Effector memory CD4-positive, alpha-beta T cell (primary cell): ENCODE data around the gene MSMB.

Source experiments
- DNase-seq, 3 donors: peaks; one replicate each; pipeline ENCODE4 v3.0.0-alpha.2; 2020
- H3K27ac ChIP-seq: 2 replicates; pipeline ENCODE4 v1.7.0; 2013; ENCODE audit warnings: mild to moderate bottlenecking, low read length, moderate library complexity; ENCODE audit not compliant: insufficient read depth, poor library complexity, severe bottlenecking
- H3K27me3 ChIP-seq: replicated peaks from 2 replicates; pipeline ENCODE4 v1.7.0; 2013; ENCODE audit warnings: mild to moderate bottlenecking, low read length; ENCODE audit not compliant: insufficient read depth, control insufficient read depth, poor library complexity, severe bottlenecking
- H3K36me3 ChIP-seq: 2 replicates; pipeline ENCODE4 v1.7.0; 2013; ENCODE audit warnings: mild to moderate bottlenecking, low read length, moderate library complexity; ENCODE audit not compliant: control insufficient read depth, insufficient read depth
- H3K4me1 ChIP-seq: 2 replicates; pipeline ENCODE4 v1.7.0; 2013; ENCODE audit warnings: low read length, mild to moderate bottlenecking; ENCODE audit not compliant: control insufficient read depth, insufficient read depth, poor library complexity, severe bottlenecking
- H3K4me3 ChIP-seq: 2 replicates; pipeline ENCODE4 v1.7.0; 2013; ENCODE audit warnings: low read length, low read depth, mild to moderate bottlenecking; ENCODE audit not compliant: insufficient read depth, poor library complexity, severe bottlenecking
- H3K9me3 ChIP-seq: 2 replicates; pipeline ENCODE4 v1.7.0; 2013; ENCODE audit warnings: mild to moderate bottlenecking, low read length, moderate library complexity; ENCODE audit not compliant: control insufficient read depth

The MSMB gene

DNA sequence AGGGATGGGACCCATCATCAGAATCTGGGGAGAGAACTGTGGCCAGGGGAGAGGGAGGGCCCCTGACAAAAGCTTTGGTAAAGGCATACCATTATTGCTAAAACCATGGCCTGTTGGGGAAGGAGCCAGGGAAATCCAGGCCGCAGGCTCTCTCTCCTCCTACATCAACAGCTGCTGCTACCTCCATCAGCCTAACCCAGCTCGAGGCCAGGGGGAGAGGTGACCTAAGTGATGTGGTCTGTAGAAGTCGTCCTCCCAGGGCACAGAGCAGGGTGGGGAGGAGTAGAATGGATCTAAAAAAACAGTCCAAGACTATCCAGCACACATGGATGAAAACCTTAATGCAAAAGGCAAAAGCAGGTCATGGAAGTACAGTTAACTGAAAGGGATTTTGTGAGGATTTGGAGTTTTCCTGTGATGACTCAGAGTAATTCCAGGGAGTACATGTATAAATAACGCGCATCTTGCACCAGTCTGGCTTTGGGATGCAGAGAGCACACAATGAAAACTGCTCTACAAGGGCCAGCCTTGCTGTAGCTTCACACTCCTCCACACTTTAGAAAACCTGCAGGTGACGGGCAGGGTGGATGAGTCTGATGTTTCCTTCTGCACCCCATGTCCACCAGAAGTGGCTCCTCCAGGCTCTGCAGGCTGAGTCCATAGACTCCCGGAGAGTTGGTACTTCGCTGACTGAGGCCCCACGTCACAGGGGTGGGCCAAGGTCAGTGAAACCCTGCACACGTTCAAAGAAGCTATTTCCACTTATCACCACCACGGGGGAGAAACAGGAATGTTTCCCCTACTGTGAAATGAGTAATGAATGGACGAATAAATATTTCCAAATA lies 38.5 kb upstream of the MSMB start:
- no peak overlapping the region for H3K27ac ChIP-seq
- no peaks in the 10 kb centered on the region for H3K4me1 ChIP-seq

GRCh38 chr10:46080886-46081285 lies 34.8 kb upstream of the MSMB start:
- no peak overlapping the region for H3K4me3 ChIP-seq
- H3K4me1 ChIP-seq = peaks cover 3% of the 10 kb centered on the region
- no peaks in the 10 kb centered on the region for H3K9me3 ChIP-seq
- no peaks in the 10 kb centered on the region for H3K36me3 ChIP-seq
- DNase-seq = no peak
- H3K27ac ChIP-seq = no peak overlapping the region
- no peaks in the 10 kb centered on the region for H3K27me3 ChIP-seq

More for the DNA sequence above, 38.5 kb upstream of the MSMB start:
- no peaks in the 10 kb centered on the region for H3K9me3 ChIP-seq
- no peaks in the 10 kb centered on the region for H3K36me3 ChIP-seq
- H3K4me3 ChIP-seq = no peak overlapping the region
- H3K27me3 ChIP-seq = no peaks in the 10 kb centered on the region
- no peak for DNase-seq

GRCh38 chr10:46079831-46080585 lies 33.9 kb upstream of the MSMB start:
- peaks cover 3% of the 10 kb centered on the region for H3K4me1 ChIP-seq
- no peak for DNase-seq
- no peaks in the 10 kb centered on the region for H3K9me3 ChIP-seq
- no peaks in the 10 kb centered on the region for H3K27me3 ChIP-seq
- no peak overlapping the region for H3K27ac ChIP-seq
- H3K4me3 ChIP-seq = no peak overlapping the region
- no peaks in the 10 kb centered on the region for H3K36me3 ChIP-seq

- no peak for DNase-seq
- no peak overlapping the region for H3K27ac ChIP-seq
- no peaks in the 10 kb centered on the region for H3K9me3 ChIP-seq
- no peak overlapping the region for H3K4me3 ChIP-seq
- peaks cover 3% of the 10 kb centered on the region for H3K4me1 ChIP-seq
- H3K36me3 ChIP-seq = no peaks in the 10 kb centered on the region
- H3K27me3 ChIP-seq = no peaks in the 10 kb centered on the region
These were observed 31.8 kb upstream of the MSMB start for GRCh38 chr10:46077731-46078413.

DNA sequence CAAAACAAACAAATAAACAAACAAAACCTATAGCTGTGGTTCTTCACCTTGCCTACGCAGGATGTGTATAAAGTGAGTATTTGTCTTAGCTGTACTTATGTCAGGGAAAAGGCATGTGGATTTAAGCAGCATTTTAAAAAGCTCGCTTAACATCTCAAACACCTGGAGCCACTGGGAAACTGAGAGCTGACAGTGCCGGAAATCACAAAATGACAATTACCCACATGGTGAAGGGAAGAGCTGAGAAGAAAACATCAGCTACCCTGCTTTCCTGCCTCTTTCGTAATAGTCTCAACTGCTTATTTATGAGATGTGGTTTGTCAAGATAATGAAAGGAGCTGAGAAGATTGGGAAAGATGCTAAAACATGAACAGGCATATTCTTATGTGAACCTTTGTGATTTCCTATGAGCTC lies 31.1 kb upstream of the MSMB start:
- no peak overlapping the region for H3K27ac ChIP-seq
- no peaks in the 10 kb centered on the region for H3K9me3 ChIP-seq
- DNase-seq = no peak
- H3K4me3 ChIP-seq = no peak overlapping the region
- no peaks in the 10 kb centered on the region for H3K27me3 ChIP-seq
- H3K4me1 ChIP-seq = peaks cover 3% of the 10 kb centered on the region
- H3K36me3 ChIP-seq = no peaks in the 10 kb centered on the region

- no peak overlapping the region for H3K27ac ChIP-seq
These were observed 29.8 kb upstream of the MSMB start for GRCh38 chr10:46075869-46076268.

DNA sequence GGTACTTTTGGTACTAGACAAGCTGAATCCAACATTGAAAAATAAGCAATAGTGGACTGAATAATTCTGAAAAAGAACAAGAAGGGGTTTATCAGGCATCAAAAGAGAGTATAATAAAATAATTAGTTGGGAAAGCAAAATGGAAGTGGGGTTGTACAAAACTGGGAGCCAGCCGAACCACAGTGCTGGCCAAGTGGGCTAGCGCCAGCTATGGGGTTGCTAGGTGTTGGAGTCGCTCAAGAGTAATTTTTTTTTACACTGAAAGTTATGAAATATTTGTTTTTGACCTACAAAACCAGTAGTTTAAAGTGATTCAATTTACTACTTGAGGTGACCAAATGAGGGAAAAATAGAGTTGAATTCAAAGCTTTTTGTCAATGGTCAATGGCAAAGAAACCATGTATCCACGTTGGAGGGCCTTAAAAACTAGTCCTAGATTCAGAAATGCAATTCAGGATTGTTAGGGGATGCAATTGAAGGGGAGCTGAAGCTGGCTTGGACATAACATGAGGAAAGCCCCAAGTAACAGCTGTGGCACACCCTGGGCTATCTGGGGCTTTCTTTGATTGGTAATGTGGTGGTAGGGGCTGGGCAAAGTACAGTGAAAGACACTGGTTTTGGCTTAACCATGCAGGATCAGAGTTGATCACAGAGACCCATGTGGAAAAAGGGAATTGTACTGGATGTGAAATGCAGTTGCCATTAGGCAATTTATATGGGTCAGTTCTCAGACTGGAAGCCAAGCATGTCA lies 28.3 kb upstream of the MSMB start:
- Histone ChIP-seq H3K9me3 (no peaks in the 10 kb centered on the region), H3K36me3 (no peaks in the 10 kb centered on the region), H3K4me3 (no peak overlapping the region), H3K27me3 (no peaks in the 10 kb centered on the region), H3K27ac (no peak overlapping the region), H3K4me1 (peaks cover 3% of the 10 kb centered on the region)
- DNase-seq = no peak

More at GRCh38 chr10:46075869-46076268, 29.8 kb upstream of the MSMB start:
- Histone ChIP-seq H3K4me3 (no peak overlapping the region), H3K36me3 (no peaks in the 10 kb centered on the region), H3K9me3 (no peaks in the 10 kb centered on the region), H3K27me3 (no peaks in the 10 kb centered on the region), H3K4me1 (peaks cover 3% of the 10 kb centered on the region)
- no peak for DNase-seq

- H3K27ac ChIP-seq = no peak overlapping the region
- no peaks in the 10 kb centered on the region for H3K36me3 ChIP-seq
- H3K9me3 ChIP-seq = no peaks in the 10 kb centered on the region
- DNase-seq = no peak
- H3K4me3 ChIP-seq = no peak overlapping the region
- peaks cover 3% of the 10 kb centered on the region for H3K4me1 ChIP-seq
- no peaks in the 10 kb centered on the region for H3K27me3 ChIP-seq
These were observed 27.5 kb upstream of the MSMB start for GRCh38 chr10:46073564-46073963.

DNA sequence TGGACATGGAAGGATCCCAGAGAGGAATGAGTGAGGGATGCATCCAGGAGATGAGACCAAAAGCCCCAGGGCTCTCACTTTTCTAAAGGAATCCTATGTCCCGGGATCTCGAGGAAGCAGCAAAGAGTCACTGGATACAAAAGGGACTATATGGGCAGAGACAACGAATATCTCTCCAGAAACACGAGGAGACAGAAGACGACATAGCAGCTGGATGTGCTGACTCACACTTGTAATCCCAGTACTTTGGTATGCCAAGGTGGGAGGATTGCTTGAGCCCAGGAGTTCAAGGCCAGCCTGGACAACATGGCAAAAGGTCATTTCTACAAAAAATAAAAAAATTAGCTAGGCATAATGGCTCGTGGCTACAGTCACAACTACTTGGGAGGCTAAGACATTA lies 24.7 kb upstream of the MSMB start:
- H3K27ac ChIP-seq = no peak overlapping the region
- H3K9me3 ChIP-seq = no peaks in the 10 kb centered on the region
- no peak for DNase-seq
- H3K27me3 ChIP-seq = no peaks in the 10 kb centered on the region
- no peaks in the 10 kb centered on the region for H3K4me1 ChIP-seq
- no peaks in the 10 kb centered on the region for H3K36me3 ChIP-seq
- H3K4me3 ChIP-seq = no peak overlapping the region
